CD4-positive, alpha-beta T cell treated with Interleukin-15 for 1 hour (primary cell): Measurements from ENCODE around the gene UQCRC1.
A peak's percentile ranks its signal among the peaks of the same experiment; 100 is the strongest.

ENCODE experiments used
- DNase-seq: peaks from one replicate; pipeline ENCODE4 v3.0.0-alpha.2; 2020

The UQCRC1 gene

DNA sequence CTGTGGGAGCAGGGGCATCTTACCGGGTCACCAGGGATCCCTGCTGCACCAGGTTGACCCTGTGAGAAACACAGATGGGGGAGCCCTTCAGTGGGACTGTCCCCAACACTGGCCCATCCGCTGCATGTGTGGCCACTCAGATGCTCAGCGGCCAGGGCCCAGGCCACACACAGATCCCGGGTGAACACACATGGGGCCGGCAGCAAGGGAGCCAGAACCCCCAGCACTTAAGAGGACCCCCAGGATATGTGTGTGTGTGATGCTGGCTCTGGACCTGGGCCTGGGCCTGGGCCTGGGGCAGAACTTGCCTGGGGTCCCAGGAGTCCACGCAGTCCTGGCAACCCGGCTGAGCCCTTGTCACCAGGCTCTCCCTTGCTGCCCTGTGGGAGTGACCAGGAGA is 41.0 kb downstream of the UQCRC1 start:
- DNase-seq: no peak

DNA sequence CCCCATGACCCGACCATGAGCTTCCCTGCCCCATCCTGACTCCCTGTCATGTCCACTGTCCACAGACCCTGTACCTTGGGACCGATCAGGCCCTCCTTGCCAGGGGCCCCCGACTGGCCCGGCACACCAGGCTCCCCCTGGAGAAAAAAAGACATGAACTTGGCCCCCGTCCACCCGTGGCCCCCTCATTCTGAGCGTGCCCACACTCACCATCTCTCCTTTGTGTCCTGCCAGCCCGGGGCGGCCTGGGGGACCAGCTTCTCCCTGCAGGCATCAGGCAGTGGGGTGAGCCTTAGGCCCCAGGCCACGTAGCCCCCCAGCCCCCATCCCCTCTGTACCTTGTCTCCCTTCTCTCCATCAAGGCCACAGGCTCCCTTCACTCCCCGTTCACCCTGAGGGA is 41.9 kb downstream of the UQCRC1 start:
- no peak for DNase-seq

DNA sequence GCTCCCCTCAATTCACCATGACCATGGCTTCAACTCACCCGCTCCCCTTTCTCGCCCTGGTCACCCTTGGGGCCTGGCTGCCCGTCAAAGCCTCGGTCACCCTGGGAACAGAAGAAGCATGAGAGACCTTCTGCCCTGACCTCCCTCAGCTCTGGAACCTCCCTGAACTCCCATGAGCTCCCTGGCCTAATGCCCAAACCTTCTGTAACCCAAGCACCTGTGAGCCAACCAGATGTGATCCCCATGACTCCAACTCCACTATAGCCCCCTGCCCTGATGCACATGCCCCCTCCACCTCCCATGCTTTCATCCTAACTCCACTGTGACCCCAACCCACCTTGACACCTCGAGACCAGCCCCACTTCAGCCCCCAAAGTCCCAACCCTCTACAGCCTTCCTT is 42.4 kb downstream of the UQCRC1 start:
- no peak for DNase-seq

DNA sequence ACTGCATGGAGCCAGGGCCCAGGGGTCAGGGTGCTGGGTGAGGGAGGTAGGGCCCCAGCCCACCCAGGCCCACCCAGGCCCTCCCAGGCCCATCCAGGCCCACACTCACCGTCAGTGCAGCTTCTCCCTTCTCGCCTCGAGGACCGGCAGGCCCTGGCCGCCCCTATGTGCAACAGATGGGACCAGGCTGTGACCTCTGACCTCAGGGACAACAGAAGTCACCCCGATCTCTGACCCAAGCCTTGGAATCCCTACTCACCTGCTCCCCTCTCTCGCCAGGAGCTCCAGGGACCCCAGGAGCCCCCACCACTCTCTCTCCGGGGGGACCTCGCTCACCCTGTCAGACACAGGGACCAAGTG is 43.1 kb downstream of the UQCRC1 start:
- DNase-seq: no peak

DNA sequence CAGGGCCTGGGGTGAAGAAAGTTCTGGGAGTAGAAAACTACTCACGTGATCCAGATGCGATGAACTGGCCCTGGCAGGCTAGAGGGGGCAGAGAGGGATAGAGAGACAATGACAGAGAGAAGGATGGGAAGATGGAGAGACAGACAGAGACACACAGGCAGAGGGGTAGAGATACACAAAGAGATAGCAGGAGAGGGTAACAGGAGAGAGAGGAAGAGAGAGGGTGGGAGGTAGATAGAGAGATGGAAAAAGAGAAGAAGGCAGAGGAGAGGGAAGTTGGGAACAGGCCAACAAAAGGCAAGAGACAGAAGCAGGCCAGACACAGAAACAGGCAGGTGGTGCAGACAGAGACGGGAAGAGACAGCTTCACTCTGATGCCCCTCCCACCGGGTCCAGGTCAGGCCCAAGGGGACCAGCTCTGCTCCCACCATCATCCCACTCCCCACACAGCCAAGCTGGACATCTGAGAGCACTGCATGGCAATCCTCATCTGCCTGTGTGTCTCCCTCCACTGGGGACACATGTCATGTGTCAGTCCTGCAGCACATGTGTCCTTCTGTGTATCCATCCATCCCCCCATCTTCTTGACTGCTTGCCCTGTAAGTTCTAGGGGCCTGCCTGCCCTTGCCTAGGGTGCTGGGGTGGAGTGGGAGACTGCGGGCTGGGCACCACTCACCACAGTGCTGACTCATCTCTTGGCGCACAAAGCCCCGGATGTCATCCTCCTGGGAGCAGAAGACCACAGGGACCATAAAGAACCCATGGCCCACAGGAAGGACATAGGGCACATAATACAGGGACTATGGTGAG is 43.6 kb downstream of the UQCRC1 start:
- DNase-seq: peak; percentile 48

DNA sequence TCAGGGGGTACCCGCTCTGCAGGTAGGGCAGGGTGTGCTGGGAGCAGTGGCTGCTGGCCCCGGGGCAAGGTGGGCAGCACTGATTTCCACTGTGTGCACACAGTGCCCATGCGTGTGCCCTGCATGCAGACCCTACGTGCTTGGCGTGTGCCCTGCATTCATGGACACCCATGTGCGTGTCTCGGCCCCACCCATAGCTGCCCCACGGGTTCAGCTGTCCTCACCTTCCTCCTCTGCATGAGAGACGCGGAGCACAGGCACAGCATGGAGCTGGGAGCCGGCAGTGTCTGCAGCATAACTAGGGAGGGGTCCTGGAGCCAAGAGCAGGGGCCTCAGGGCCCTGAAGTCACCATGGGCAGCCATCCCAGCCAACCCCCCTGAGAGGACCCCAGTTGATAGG is 44.3 kb downstream of the UQCRC1 start:
- no peak for DNase-seq

DNA sequence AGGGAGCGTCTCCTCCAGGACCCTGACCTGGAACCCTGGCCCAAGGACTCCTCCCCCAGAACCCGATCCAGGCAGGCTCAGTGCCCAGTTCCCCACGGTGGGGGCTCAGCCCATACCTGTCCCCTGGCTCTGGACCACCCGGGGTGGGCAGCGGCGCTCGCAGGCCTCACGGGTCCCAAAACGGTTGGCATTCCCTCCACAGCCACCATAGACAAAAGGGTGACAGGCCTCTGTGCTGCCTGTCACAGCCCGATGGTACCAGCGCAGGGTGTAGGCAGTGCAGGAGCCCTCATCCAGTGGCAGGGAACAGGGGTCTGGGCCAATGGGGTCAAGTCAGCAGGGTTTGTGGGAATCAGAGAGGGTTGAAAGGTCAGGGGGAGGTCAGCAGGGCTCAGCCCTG is 44.8 kb downstream of the UQCRC1 start:
- DNase-seq: no peak

DNA sequence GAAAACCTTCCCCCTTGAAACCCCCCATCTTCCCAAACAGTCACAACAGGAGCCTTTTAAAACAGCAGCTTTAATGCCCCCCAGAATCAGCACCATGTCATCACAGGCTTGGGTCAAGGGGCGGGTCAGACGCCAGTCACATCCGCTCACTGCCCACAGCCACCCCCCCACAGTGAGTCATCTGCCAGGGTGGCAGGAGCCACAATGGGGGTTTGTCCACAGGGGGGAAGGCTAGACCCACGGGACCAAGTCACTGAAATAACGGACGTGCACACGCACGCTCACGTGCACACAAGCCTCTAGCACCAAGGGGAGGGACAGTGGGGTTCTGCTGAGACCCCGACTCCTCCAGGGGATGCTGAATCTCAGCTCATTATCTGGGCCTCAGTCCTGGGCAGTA is 45.4 kb downstream of the UQCRC1 start:
- peak; percentile 86 for DNase-seq

DNA sequence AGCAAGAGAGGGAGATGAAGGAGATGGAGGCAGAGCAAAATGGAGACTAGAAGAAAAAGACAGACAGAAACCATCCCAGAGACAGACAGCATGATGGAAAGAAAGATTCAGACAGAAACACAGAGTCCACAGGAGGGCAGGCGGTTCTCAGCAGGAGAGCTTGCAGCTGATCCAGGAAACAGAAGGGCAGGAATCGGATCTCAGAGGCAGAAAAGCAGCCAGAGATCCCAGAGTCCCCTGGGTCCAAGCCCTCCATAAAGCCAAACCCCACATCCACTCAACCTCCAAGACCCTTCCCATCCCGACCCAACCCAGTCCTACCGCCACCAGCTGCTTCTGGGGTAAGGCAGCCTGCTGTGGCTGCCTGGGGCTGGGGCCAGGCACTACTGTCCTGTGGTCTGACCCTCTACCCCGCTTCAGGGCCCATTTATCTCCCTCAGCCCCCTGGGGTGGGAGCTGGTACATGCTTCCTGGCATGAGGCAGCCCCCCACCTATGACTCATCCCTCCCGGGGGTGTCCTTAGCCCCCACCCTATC is 46.0 kb downstream of the UQCRC1 start, which contains the start of gene UCN2:
TSS of gene UCN2 (minus strand) at position 400 of the 537 bp plus-strand sequence. CDS start 657 bp downstream, outside the sequence.
- no peak for DNase-seq

DNA sequence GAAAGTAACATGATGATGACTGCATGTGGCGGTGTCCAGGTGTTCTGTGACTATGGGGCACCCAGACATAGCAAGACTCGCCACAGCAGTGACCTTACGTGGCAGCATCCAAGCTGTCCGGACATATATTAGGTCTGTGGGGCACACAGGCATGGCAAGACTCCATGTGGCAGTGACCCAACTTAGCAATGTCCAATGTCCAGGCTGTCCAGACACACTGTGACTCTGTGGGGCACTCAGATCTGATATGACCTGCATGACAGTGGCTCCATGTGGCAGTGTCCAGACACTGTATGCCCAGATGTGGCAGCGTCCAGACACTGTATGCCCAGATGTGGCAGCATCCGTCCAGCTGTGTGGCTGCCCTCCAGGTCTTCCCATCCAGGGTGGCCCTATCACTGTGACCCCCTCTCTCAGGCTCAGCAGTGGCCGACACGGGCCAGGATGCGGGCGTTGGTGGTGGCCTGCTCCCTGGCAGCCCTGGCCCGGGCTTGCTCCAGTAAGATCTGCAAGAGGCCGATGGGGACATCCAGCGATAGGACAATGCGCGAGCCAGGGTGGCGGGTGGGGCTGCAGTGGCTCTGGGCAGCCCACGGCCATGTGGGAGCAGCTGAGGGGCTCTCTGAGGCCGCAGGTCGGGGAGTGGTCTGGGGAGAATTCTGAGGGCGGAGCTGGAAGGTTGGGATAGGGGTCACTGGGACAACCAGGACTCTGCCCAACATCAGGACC is 46.9 kb downstream of the UQCRC1 start:
- DNase-seq: no peak

DNA sequence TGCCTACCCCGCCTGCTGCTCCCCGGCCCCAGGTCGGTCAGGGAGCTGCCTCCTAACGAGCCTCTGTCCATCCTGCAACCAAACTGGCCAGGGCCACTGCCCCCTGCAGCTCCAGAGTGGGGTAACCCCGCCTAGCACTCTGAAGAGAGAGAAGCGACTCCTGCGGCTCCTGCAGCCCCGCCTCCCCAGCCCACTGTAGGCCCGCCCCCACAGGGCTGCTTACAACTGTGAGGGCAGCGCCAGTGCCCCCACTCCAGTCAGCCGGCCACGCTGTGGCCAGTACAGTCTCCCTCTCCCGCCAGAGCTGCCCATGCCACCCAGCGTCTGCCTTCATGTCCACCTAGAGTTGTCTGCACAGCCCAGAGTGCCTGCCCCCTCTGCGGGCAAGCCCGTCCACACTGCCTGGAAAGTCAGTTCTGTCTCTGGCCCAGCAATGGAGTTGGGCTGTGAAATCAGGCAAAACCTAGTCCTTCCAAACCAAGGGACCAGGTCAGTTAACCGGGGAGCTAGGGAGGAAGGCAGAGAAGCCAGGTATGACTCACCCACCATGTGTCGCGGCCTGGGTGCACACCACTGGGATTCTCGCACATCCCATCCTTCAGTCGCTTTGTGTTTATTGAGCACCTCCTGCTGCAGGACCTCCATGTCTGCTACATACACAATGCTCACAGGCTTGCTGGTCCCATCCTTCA is 48.3 kb downstream of the UQCRC1 start:
- peak; percentile 41 for DNase-seq

DNA sequence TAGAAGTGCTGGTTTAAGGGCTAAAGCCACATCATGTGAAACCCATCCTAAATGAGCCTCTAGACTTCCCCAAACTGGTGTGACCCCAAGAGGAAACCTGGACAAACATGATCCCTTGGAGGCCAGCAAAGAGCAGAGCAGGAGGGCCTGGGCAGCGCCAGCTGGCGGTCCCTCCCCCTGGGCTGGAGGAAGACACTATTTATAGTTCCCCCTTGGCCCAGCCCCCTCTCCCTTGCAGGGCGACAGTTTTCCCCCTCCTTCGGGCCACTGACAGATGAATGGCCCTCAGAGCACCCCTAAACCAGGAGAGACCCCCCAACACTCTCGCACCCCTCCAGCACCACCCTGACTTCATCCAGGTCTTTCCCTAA is 48.8 kb downstream of the UQCRC1 start:
- no peak for DNase-seq

DNA sequence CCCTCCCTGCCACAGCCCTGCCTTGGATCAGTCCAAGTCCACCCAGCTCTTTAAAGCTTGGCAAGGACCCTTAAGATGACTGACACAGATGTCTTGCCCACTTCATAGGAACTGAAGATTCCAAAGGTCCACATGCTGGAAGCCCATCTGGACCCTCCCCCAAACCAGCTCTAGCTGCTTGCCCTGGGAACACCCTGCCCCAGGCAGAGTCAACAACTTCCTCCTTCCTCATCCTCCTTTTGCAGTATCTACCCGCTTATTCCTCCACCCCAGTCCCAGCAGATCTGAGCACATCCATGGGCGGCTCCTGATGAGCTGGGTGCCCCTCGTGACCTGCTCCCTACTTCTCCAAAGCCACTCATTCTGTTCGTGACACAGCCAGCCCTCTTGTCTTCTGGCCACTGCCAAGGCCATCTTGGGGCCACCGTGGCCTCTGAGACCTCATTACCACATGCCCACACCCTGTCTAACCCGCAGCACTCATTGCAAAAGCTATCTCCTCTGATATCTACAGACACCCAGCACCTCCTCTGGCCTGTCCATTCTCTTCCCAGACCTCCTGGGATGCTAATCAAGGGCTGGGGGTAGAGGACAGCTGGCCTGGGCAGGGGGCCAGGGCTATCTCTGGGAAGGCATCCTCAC is 50.8 kb downstream of the UQCRC1 start:
- DNase-seq: peak; percentile 85

DNA sequence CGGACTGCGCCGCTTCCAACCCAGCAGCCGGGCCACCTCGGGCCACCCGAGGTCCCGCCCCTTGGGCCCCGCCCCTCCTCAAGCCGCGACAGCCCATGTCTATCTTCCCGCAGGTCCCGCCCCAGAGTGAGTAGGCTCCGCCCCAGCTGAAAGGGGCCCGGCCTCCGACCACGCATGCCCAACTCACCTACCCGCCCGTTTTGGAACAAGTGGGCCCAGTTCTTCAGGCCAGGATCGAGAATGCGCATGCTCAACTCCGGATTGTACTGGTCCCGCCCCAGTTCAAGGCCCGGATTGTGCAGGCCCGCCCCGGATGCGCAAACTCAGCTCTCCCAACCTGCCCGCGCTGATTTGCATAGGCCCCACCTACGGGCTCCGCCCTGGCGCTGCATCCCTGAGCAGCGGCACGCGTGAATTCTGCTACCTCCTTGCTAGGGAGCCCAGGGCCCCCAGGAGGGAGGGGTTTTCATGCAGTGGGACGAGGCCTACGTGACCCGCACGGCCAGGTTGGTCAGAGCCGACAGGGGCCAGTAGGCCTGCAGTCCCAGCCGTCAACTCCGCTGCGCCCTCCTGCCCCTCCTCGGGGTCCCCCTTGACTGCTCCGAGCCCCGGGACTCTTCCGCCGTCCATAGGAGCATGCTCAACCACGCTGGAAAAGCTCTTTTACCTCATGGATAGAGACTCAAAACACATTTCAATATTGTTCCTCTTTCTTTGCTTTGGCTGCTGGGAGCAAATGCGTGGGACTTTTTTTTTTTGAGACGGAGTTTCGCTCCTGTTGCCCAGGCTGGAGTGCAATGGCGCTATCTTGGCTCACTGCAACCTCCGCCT is 52.4 kb downstream of the UQCRC1 start, which contains the start of gene PFKFB4:
TSS of gene PFKFB4 (minus strand) at position 8 of the 831 bp plus-strand sequence. CDS start 26 bp downstream, outside the sequence.
- DNase-seq: peak; percentile 100

DNA sequence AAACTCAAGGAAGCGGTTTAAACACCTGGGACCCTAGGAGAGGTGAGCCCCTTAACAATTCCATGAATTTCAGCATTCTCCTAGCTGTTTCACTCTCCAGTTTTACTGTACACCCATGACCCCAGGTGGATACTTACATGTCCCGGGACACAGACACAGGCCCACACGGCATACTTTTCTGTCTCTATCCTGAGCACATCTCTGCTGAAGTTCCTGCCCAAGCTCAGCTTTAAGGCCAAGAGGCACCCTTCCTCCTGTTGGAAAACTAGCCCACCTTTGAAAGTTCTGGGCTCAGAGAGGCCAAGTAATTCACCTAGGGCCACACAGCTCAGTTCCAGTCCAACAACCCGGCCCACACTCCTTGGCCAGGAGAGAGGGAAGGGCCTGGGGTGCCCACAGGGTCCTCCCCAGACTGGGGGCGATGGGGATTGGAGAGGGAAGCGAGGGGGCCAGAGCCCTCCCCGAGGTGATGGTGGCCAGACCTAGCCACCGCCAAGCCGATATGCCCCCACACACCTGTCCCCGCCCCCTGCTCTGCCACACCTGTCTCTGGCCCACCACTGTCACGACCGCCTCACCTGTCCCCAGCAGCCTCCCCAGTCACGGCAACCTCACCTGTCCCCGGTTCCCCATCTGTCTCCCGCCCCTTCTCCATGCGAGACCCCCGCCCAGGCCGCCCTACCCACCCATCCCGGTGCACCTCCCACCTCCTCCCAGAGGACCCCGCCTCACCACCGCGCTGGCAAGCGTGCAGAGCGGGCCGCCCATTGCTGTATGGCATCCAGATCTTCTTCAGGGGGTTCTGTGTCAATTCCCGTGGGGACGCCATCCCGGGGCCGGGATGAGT is 53.3 kb downstream of the UQCRC1 start:
- DNase-seq: no peak

DNA sequence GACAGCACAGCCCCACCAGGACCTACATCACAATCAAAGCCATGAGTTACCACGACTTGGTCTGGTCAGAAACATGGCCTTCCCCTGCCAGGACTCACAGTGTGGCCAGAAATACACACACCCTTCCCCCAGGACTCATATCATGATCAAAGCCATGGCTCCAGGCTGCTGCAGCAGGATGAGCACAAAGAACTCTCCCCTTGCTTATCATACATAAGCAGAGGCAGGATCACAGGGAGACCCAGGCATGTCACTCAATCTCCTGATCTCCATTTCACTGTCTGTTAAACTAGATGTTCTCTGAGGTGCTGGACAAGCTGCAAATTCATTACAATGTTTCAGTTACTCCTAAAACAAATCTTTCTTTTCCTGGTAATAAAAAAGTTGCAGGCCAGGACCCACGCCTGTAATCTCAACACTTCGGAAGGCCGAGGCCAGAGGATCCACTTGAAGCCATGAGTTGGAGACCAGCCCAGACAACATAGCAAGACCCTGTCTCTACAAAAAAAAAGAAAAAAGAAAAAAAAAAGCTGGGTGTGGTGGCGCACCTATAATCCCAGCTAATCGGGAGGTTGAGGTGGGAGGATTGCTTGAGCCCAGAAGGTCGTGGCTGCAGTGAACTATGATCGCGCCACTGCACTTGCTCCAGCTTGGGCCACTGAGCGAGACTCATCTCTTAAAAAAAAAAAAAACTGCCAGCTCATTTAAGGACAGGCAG is 54.1 kb downstream of the UQCRC1 start:
- DNase-seq: no peak

DNA sequence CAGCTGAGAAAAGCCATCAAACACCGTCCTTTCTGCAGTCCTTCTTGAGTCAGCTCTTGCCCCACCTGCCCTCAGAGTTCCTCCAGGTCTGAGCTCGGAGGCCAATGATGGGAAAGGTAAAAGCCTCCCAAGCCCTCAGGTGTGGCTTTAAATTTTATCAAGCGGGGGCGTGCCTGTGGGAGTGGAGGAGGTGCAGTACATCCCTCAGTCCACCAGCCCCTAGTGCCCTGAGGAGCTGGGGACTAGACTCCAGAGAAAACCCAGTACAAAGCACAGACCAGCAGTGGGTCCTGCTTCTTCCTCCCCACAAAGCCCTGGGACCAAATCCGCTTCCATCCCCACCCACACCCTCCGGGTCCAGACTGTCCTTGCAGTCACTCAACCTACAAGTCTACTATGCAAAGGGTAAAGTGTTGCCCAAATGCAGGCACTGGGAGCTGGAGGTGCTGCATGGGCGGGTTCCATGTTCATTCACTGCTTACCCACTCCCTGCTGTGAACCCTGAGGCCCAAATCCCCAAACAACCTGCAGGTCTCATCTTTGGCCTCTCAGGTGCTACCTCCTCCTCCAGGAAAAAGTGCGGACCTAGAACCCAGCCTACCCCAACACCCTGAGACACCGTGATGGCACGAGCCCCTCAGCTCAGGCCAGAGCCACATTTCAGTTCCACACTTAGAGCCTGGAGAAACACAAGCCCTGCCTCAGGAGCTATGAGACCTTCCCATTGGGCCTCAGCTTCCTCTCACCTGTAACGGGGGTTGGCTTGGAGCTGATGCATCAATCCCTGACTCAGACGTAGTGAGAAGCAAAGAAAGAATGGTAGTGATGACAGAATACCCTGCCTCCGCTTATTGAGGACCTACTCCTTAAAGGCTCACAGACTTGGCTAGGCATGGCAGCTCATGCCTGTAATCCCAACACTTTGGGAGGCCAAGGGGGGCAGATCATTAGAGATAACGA is 55.3 kb downstream of the UQCRC1 start:
- DNase-seq: no peak

DNA sequence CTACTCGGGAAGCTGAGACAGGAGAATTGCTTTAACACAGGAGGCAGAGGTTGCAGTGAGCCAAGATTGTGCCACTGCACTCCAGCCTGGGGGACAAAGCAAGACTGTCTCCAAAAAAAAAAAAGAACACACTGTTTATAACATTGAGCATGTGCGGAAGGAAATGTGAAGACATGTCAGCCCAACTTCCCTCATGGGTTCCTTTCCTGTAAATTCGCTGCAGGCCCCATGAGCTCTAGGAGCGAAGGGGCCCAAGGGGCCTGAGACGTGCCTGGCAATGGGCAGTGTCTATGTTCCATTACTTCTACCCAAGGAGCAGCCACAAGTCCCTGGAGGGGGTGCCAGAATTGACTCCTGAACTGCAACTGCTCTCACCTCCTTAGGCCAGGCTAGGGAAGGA is 56.1 kb downstream of the UQCRC1 start:
- DNase-seq: no peak
